Activated CD4-positive, alpha-beta T cell treated with anti-CD3 and anti-CD28 coated beads, Interleukin-2, amount 50 U/mL, for 48 hours (primary cell): ENCODE measurements around the gene NOL6.
A peak's percentile ranks its signal among the peaks of the same experiment; 100 is the strongest.
"Not testable (repeated sequence)": the region's sequence is repeated elsewhere in the genome, so short reads cannot be mapped to it uniquely, and the experiment has no call there.

Experiments used
- DNase-seq, 2 experiments: peaks; one replicate each; pipeline ENCODE4 v3.0.0-alpha.2; 2020

NOL6 gene

DNA sequence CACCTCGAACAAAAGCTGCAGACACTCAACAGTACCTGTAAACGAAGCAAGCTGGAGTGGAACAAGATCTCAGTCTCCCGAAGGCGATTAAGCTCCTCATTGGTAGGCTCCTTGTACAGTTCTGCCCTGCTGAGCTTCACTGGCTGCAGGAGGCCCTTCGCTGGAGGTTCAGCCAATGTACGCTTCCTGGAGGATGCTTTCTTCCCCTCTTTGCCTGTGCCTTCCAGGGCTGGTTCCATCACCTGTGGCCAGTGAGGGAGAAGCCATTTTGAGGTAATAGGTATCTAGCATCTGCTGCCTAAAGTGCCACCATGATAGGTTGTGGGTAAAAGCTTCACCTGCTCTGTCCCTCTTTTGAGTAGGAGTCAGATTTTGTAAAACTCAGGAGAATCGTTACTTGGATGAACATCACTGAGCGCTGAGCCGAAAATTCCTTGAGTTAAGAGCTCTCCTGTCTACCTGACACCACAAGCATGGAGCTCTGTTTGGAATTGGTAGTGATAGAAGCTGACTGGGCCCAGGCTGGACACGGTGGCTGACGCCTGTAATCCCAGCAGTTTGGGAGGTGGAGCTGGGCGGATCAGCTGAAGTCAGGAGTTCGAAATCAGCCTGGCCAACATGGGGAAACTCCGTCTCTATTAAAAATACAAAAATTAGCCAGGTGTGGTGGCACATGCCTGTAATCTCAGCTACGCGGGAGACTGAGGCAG, 1.4 kb downstream of the NOL6 start:
- no peak for DNase-seq

DNA sequence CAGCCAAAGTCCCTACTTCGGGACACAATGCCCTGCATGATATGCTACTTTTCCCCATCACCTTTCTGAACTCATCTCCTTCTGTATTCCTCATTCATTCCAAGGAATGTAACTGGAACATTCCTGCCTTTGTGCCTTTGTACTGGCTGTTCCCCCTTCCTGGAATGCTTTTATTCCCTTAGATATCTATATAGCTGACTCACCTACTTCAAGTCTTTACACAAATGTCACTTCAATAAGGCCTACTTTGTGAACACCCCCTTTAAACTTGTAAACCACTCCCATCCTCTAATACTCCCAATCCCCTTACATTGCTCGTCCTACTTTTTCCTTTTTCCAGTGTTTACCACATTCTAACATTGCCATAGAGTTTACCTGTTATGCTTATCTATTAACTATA, 2.4 kb downstream of the NOL6 start:
- DNase-seq: no peak

DNA sequence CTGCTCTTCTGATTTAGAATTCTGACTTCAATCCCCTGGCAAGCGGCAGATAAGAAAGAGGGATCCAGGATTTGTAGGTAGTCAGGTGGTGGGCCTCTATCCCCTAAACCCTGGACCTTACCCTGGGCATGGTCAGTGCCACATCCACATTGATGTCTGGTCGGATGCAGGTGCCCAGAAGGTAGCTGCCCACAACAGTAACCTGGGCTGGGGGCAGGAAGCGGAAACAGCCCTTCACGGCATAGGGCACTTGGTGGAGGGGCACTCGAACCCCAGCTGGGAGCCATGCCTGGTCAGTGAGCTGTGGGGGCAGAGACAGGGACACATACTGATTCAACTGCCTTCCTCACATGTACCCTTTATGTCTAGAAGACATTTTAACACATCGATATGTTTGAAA, 3.8 kb downstream of the NOL6 start:
- DNase-seq: no peak

DNA sequence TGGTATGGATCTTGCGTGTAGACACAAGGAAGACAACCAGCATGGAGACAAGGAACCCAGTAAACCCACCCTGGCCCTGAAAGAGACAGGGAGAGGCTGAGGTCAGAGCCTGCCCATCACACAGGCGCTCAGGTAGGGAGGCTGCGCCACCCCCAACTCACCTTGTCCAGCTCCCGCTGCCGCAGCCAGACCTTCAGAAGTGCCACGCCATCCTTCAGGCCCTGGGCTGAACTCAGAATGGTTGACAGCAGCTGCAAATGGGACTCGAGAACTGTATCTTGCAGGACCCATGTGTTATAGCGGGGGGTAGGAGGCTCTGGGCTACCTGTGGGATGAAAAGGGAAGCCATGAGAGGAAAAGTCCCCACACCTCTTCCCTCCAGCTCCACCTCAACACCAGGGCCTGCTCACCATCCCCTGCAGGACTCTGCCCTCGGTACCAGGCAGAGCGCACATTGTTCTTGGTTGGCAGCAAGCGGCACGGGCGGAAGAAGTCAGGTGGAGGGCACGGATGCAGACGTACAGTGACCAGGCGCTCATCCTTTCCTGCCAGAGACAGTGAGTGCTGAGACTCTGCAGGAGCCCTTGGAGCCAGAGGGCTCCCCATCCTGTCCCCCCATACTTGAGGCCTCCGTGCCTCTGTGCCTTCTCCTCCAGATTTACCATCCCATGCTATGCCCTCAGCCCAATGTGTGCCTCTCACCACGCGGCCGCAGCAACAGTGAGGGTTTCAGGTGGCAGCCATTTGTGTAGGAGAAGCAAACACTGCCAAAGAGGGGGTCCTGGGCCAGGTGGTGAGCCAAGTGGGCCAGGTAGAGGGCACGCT, 4.7 kb downstream of the NOL6 start:
- DNase-seq: no peak

DNA sequence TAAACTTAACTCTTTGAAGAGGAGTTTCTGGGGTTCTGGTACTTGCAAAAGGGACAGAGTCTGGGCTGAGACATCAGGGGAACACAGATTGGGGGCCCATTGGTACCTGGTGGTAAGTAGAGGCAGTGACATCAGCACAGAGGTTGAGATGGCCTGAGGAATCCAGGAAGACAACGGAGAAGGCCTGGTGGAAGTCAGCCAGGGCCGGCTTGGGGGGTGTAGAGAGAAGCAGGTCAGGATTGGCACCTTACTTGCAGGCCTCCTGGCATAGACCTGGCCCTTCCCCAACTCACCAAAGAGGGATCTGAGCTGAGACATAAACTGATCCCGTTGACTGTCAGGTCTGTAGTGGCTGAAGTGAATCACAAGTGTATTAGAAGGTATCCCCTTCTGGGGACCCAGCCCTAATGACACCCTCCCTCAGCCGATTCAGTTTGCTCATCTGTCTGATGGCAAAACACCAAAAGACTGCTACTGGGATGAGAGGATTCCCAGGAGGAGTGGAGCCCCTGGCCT, 5.5 kb downstream of the NOL6 start:
- DNase-seq: no peak

DNA sequence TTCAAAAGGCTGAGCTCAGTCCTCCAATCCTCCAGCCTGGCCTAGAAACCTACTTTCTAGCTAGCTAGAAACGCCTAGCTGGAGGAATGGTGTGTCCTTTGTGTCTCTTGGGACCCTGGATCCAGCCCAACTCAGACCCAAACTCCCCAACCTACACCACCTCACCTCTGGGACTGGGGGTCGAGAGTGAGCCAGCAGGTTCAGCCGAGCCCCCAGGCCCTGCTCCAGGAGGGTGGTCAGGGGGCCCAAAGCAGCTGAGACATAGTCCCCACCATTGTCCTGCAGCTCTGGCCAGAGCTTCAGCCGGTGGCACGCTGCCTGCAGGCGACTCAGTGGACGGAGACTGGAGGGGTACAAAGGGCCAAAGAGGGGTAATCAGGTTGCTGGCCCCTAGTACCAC, 6.2 kb downstream of the NOL6 start:
- DNase-seq: no peak

DNA sequence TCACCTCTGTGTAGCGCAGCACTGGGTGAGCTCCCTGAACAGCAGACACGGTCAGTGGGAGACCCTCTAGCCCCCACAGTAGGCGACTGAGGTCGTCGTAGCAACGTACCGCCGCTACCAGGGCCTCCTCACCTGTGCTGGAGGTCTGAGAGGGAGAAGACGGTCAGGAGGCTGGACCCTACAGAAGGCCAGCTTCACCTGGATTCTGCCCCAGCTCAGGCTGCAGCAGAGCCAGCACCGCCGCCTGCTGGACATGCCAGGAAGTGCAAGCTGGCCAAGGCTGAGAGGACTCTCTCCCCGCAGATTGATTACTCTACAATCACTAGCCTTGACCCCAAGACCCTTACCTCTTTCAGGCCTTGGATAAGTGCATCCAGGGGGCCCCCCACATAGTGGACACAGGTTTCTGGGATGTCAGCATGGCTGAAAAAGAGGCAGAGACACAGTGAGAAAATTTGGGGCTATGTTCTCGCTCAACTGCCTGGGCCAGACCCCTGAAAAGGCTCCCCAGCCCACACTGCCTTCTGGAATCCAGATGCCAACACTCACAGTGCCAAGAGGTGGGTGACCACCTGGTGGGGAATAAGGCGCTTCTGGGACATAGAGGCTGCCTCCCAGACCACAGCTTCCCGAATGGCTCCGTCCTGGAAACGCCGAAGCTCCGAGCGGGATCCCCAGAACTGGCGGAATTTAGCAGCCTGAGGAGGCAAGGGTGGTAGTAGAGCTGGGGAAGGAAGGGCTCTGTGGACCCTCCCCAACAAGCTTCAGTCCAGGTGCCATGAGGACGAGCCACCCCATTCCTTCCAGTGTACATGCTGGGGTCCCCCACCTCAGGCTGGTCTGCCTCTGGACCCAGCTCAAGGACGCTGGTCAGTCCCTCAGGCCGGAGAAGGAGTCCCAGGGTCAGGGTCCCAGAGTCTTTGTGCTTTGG, 6.9 kb downstream of the NOL6 start:
- peak; percentile 83 to 86 for DNase-seq

DNA sequence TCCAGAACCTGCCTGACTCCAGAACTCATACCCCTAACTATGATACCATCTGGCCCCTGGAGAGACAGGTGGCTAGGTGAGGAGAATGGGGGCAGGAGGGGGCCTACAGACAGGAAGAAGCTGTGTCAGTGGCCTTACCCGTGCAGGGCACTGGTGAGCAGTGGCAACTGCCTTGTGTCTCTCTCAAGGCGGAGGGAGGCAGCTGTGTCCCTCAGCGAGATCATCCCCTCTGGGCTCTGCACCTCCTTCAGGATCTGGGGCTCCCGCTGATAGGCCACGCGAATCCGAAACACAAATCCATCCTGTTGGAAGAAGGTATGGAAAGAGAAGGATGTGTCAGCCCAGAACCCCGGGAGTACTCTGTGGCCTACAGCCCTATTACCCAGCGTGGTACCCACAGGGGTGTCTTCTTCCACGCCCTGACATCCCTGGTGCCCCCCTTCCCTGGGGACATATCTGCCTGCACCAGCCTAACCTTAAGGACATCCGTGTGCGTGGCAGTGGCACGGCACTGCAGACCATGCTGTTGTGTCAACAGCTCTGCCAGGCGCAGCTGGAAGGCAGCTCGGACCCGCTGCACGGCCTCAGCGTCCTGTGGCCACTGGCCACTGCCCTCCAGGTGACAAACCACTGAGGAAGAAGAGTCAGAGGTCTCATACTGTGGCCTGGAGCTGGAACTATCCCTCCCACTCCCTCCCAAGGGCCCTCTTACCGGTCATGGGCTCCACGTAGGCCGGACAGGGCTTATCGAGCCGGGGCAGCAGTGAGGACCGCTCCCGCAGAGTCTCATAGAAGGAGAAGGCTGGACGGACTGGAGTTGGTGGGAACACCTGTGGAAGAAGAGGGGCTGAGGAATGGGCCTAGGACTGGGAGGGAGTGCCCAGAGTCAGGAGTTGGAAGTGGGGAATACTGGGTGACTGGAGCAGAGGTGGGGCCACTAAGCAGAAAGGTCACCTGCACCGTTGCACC, 7.8 kb downstream of the NOL6 start:
- DNase-seq: no peak

DNA sequence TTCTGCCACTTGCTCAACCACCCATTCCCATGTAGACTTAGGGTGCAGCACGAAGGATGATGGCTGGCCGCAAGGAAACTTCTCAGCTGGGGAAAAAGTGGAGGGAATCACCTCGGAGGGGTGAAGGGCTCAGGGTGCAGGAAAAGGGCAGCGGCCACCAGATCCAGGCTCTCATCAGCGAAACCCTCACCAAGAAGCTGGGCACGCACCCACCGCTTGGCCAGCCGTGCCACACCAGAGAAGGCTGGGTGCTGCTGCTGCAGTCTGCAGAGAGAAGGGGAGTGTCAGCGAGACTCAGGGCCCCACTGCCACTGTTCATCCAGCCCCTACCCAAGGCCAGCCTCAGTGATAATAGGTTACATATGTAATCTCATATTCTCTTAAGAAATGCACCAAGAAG, 8.6 kb downstream of the NOL6 start:
- no peak for DNase-seq

DNA sequence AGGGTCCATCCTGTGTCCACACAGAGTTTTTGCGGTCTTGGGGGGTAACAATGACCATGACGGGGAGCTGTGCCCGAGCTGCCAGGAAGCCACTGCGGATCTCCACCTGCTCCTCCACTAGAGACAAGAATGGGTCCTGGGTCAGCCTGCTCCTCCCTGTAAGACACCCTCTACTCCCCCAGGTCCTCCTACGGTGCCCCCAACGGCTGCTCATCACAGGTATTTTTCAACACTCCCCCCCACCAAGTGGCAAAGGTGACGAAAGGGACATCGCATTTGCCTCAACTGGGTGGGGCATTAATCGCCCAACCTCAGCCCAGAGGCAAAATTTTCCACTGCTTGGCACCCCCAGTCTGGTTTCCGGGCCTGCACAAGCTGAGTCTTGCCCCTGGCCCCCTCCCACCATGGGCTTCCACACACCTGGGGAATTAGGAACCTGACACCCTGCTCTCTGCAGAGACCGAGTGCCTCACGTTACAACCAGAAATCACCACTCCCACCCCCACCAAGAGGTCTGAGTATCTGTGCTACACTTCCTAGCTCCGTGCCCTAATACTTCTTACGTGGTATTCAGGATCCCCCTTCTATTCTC, 9.6 kb downstream of the NOL6 start:
- no peak for DNase-seq

DNA sequence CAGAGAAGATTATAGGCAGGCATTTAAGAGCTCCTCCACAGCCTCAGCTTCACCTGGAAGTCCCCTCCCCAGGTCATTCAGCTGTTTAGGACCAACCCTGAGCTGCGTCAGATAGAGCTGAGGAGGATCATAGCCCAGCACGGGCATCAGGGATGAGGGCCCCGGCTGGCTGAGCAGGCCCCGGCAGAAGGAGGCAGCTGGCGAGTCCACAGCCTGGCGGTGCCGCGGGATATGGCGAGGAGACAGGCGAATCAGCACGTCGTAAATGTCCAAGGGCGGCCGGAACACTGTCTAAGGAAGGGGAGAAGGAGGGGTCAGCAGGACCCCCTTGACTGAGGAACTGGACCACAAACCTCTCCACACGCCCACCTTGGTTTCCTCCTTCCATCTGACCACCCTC, 10.6 kb downstream of the NOL6 start:
- DNase-seq: no peak

DNA sequence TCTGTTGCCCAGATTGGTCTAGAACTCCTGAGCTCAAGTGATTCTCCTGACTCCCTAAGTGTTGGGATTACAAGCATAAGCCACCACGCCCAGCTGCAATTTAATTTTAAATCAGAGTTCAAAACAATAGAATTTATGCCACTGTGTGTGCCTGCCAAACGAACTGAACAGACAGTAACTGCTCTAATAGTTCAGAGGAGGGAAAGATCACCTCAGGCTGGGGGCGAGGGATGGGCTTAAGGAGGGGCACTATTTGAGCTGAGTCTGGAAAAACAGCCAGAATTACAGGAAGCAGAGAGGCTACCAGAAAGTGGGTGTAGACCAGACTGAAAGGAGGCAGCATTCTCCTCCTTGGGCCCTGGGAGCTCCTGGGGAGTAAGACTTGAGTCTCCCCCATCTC, 12.2 kb downstream of the NOL6 start:
- DNase-seq: no peak

DNA sequence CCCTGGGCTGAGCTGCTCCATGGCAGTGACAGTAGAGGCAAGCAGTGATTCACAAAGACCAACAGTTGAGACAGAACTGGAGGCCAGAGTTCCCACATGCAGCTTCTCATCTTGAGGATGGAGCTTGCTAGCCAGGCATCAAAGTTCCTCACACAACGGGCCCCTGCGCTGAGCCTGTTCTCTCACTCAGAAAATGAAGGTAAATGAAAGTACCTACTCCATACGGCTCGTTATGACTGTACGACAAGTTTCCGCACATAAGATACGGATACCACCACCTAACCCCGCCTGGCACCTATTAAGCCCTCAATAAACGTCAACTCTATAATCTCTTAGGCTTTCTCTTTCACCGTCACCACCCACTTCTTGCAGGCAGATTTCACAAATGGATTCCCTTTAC, 12.9 kb downstream of the NOL6 start:
- DNase-seq: no peak

DNA sequence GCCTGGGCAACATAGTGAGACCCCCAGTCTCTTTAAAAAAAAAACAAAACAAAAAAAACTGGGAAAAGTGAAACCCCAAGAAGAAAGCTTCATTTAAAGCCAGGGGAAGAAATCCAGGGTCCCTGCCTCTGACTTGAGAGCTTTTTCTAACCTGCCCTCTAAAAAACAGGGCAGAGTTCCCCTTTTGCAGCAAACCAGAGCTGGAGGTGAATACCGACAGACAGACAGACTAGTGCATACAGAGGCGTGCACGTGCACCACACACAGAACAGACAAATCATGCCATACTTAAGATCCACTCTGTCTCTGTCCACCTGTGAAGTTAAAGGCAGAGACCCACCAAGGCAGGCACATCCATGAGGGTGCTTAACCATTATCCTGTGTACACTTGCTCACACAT, 14.6 kb downstream of the NOL6 start:
- DNase-seq: no peak

DNA sequence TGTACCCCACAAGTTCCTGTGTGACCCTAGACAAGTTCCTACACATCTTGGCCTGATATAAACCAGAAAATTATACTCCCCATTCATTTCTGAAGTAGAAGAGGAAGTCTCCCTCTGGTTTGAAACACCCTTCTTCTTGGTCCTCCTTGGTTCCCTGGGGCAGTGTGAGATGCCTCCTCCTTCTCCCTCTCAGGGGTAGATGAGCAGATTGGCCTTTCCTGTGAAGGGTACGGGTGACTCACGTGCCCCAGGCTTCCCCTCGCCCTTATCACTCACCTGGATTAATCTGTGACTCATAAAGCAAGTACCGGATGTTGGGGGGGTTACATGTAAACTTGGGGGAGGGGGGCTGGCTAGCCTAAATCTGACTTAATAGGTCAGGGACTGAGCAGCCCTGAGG, 15.3 kb downstream of the NOL6 start:
- DNase-seq: peak; percentile 61 to 69

DNA sequence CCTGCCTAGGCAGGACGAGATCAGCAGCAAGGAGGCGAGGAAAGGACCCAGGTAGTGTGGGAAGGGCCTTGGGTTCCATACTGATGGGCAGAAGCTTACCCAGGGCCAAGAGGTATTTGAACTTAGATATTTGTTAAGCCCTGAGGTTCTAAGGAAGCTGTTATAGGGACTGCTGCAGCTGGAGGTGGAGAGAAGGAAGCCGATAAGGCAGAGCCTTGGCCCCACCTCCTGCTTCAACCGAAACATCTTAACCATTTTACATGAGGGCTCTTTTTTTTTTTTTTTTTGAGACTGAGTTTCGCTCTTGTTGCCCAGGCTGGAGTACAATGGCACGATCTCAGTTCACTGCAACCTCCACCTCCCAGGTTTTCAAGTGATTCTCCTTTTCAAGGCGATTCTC, 17.8 kb downstream of the NOL6 start:
- peak in 1 of 2 experiments; percentile 40 for DNase-seq

DNA sequence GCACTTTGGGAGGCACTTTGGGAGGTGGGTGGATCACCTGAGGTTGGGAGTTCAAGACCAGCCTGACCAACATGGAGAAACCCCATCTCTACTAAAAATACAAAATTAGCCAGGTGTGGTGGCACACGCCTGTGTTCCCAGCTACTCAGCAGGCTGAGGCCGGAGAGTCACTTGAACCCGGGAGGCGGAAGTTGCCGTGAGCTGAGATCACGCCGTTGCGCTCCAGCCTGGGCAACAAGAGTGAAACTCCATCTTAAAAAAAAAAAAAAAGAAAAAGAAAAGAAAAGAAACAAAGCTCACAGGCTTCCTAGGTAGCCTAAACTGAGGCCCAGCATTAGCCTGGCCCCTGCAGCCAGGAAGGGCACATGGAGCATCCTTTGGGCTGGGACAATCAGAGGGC, 18.3 kb downstream of the NOL6 start:
- not testable (repeated sequence) for DNase-seq

DNA sequence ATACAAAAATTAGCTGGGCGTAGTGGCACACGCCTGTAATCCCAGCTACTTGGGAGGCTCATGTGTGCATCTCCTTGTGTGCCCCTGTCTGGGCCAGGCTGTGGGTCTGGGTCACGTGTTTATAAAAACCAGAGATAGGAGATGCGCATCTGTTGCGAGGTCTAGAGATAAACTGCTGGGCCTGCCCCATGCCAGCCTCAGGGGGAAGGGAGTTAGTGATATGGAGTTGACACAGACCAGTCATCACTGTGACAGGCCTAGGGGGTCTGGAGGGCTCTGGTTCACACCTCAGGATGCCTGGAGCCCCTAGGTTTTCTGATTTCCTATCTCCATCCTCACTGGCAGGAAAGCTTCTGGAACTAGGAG, 19.1 kb downstream of the NOL6 start:
- not testable (repeated sequence) for DNase-seq

DNA sequence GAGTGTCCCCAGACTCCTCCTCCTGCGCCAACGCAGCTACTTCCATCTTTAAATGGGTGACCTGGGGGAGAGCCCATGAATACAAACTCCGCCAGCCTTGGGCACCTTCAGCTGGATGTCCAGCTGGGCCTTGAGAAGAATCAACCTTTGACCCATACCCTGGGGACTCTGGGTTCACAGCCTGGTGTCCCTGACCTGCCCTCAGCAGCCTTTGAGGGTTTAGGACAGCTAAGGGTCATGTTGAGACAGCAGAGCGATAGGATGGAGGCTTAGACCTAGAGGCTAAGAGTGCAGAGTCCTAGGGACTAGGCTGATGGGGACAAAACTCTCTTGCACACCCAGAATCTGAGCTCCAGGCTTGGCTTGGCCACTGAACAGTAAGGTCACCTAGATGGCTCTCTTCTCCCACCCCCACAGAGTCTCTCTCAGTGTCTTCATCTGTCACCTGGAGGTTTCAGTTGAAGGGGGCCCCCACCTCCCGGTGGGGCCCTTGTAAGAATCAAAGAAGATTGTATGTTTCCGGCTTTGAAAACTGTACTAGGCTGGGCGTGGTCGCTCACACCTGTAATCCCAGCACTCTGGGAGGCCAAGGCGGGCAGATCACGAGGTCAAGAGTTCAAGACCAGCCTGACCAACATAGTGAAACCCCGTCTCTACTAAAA, 19.6 kb downstream of the NOL6 start:
- DNase-seq: no peak

DNA sequence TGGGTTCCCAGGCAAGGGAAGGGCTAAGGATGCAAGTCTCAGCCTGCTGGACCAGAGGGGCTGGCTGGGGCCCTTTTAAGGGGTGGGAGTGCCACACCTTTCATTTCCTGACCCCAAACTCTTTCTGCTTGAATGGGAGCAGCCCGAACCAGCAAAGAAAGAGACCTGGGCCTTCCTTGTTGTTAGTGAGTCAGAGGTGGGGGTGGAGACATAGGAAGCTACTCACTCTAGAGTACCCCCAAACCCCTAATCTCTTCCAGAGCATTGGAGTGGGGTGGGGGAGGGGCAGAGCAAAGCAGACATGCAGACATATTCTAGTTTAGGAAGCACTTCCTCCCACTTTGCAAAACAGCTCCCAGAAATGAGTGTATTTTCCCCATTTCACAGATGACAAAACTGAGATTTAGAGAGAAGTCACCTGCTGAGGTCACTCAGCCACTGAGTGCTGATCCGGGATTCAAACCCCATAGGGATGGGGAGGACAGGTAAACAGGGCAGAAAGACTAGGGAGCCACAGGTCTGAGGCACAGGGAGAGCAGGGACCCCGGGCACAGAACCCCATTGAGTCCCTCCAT, 20.4 kb downstream of the NOL6 start:
- DNase-seq: peak; percentile 44 to 46

DNA sequence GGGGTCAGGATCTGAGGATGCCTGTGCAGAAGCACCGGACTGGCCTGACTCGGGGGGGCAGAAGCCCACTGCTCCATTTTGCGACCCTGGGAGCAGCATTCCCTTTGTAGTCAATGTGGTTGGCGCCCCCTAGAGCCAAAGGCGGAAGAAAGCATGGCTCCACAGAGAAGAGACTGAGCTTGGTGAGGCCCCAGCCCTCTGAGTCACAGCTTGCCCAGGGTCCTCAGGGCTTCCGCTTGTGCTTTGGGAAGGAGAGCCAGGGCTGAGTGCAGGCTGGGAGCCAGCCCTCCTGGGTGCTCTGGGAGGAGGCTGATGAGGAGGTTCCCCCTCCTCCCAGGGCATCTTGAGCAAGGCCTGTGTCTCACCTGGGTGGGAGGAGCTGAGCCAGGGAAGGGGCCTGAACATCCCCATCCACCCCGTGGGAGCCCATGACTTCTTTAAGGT, 20.9 kb downstream of the NOL6 start:
- peak; percentile 67 to 76 for DNase-seq
